ENCODE data around the gene SLC35F4. TPM values are rescaled to one million over a fixed set of nuclear protein-coding genes. Genes with fewer than 3 reads are reported as not detected.

The SLC35F4 gene
- not detected for total RNA-seq
- total RNA-seq: 0 reads per million in 2 donors

DNA sequence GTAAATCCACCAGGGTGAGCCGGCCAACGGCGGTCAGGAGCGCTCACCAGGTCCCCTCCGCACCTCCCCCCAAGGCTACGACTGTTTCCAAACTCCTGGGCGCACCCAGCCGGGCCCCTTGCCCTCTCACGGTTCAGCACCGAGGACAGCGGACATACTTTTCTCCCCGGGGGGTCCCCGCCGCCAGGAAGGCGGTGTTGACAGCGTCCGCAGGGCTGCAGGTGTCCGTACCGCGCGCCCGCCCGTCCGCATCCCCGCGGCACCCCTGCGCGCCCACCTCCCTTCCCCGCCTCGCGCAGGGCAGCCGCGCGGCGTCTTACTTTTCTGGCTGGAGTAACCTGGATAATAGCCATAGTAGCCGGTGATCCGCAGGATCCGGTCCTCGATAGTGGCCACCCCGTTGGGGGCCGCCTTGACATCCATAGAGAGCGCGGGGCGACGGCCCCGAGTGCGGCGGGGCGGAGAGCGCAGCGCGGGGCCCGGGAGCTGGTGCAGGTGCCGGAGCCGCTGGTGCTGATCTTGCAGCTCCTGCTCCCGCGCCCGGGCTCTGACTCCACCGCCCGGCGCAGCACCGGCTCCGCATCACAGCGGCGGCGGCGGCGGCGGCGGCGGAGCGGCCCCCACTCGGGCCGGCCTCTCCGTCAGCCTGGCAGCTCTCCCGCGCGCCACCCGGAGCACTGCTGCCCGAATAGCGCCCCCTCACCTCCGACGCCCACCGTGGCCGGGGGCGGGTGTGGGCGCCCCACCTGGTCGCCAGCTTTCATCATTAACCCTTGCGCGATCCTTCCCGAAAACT lies at the start of gene SLC35F4:
Gene SLC35F4 (minus strand): TSS at position 690 of the 796 bp plus-strand sequence.
- Mint-ChIP-seq H3K27ac (no peak within 1 kb of the TSS), H3K4me1 (no peaks in the 10 kb centered on the region), H3K36me3 (ENCODE audit: low read depth) (no peaks in the 10 kb centered on the region), H3K4me3 (no peak within 1 kb of the TSS), H3K27me3 (peaks cover 12% of the 10 kb centered on the region)
- no peak for ATAC-seq
- H3K9me3 ChIP-seq (ENCODE audit: control insufficient read depth, low read length, poor library complexity, severe bottlenecking): no peaks in the 10 kb centered on the region
- no peak for DNase-seq

DNA sequence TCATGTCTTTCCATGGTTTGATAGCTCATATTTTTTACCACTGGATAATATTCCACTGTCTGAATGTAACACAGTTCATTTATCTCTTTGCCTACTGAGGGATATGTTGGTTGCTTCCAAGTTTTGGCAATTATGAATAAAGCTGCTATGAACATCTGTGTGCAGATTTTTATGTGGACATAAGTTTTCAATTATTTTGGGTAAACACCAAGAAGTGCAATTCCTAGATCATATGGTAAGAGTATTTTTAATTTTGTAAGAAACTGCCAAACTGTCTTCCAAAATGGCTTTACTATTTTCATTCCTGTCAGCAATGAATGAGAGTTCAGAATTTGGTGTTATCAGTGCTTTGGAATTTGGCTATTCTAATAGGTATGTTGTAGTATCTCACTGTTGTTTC lies 43.7 kb upstream of the SLC35F4 start:
- Mint-ChIP-seq H3K4me3 (no peak overlapping the region), H3K36me3 (ENCODE audit: low read depth) (no peaks in the 10 kb centered on the region), H3K4me1 (no peaks in the 10 kb centered on the region), H3K27ac (no peak overlapping the region), H3K27me3 (no peaks in the 10 kb centered on the region)
- no peaks in the 10 kb centered on the region for H3K9me3 ChIP-seq (ENCODE audit: control insufficient read depth, low read length, poor library complexity, severe bottlenecking)
- ATAC-seq (no peak), DNase-seq (no peak)

DNA sequence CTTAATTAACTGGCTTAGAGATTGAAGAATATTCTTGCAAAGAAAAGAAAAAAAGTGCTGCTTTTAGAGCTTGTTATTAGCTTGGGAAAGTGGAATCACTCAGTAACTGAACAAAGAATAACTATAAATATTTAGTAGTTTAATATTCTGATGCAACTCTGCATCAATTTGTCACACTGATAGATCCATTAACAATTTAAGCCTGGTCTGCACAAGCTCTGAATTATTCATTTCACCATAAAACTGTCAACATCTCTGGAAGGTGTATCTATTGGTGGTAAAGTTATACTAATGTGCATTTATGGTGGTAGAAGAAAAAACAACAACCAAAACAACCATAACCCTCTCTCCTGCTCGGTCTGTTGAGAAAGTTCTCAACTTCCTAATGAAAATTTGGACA lies 38.1 kb upstream of the SLC35F4 start:
- no peak overlapping the region for H3K4me3 Mint-ChIP-seq
- ATAC-seq (no peak), DNase-seq (no peak)
- no peaks in the 10 kb centered on the region for H3K9me3 ChIP-seq (ENCODE audit: control insufficient read depth, low read length, poor library complexity, severe bottlenecking)
- H3K27me3 Mint-ChIP-seq: no peaks in the 10 kb centered on the region
- no peaks in the 10 kb centered on the region for H3K36me3 Mint-ChIP-seq (ENCODE audit: low read depth)
- no peak overlapping the region for H3K27ac Mint-ChIP-seq
- H3K4me1 Mint-ChIP-seq: no peaks in the 10 kb centered on the region

DNA sequence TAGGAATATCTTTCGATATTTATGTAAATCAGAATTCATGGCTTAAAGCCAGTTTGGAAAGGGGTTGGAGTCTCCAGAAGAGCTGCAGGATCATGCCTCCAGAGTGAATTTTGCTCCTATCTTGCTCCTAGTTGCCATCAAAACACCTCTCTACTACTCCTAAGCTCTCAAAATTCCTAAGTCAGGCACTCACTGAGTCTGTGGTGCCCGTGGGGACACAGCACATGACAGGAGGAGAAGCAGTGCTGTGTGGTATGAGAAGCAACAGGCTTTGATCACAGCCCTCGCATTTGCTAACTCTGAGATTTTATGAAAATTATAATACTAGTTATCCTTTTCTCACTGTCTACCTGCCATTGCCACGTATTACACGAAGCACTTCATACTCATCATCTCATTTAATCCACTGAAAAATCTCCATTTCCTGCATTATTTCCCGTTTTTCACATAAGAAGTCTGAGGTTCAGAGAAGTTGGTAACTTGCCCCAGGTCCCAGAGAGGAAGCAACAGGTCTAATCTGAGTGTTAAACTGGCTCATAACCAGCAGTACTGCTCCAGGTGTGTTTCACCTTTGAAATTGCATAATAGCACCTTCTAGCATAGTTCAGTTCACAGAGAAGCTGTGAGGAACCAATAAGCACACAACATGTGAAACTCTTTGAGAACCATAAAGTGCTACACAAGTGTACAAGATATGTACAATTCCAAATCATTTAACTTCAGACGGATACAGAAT lies 33.1 kb upstream of the SLC35F4 start:
- Mint-ChIP-seq H3K4me1 (no peaks in the 10 kb centered on the region), H3K4me3 (no peak overlapping the region), H3K27ac (no peak overlapping the region), H3K36me3 (ENCODE audit: low read depth) (no peaks in the 10 kb centered on the region), H3K27me3 (peaks cover 15% of the 10 kb centered on the region)
- ATAC-seq (no peak), DNase-seq (no peak)
- no peaks in the 10 kb centered on the region for H3K9me3 ChIP-seq (ENCODE audit: control insufficient read depth, low read length, poor library complexity, severe bottlenecking)

DNA sequence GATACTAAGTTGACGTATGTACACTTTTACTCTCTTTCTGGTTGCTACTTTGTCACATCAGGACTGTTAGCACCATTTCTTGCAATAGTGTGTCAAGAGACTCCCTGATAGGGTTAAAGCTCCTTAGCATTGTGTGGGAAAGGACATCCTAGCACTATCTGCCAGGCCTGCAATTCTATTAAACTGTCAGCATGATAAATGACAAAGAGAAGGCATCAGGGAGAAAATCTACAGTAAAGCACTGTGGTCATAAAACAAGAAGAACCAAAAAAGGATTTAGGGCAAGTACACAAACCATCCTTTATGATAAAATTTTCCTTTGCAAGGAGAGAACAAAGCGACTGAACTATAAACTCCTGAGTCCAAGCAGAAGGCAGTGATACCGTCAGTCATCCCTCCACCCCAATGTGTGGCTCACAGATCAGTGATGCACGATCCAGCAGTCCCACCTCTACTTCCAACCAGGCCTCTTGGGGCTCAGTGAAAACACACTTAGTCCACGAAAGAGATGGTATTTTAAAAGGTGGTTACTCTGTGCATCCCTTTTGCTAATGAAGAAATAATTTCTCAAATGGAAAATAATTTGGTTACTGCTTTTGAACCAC lies 31.4 kb upstream of the SLC35F4 start:
- no peaks in the 10 kb centered on the region for H3K4me1 Mint-ChIP-seq
- H3K4me3 Mint-ChIP-seq: no peak overlapping the region
- no peak overlapping the region for H3K27ac Mint-ChIP-seq
- peaks cover 15% of the 10 kb centered on the region for H3K27me3 Mint-ChIP-seq
- no peak for DNase-seq
- H3K9me3 ChIP-seq (ENCODE audit: control insufficient read depth, low read length, poor library complexity, severe bottlenecking): no peaks in the 10 kb centered on the region
- H3K36me3 Mint-ChIP-seq (ENCODE audit: low read depth): no peaks in the 10 kb centered on the region
- ATAC-seq: no peak

DNA sequence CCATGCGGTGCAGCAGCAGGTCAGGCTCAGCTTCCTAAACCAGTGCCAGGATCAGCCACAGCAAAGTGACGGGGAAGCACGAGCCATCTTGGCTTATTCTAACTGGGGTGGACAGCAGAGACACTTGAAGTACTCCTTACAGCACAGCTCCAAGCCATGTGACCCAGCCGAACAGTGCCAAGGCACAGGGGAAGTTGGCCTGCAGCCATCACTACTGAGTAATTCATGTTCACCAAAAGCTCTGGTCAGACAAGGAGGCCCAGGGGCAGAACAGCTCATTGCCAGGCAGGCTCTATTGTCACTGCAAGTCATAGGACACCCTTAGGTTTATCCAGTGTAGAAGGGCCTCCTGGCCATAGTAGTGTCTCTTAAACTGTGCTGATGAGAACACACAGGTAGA lies 23.4 kb upstream of the SLC35F4 start:
- H3K4me3 Mint-ChIP-seq: no peak overlapping the region
- H3K4me1 Mint-ChIP-seq: no peaks in the 10 kb centered on the region
- H3K27me3 Mint-ChIP-seq: peaks cover 5% of the 10 kb centered on the region
- no peaks in the 10 kb centered on the region for H3K9me3 ChIP-seq (ENCODE audit: control insufficient read depth, low read length, poor library complexity, severe bottlenecking)
- H3K27ac Mint-ChIP-seq: no peak overlapping the region
- ATAC-seq: no peak
- H3K36me3 Mint-ChIP-seq (ENCODE audit: low read depth): no peaks in the 10 kb centered on the region
- no peak for DNase-seq

DNA sequence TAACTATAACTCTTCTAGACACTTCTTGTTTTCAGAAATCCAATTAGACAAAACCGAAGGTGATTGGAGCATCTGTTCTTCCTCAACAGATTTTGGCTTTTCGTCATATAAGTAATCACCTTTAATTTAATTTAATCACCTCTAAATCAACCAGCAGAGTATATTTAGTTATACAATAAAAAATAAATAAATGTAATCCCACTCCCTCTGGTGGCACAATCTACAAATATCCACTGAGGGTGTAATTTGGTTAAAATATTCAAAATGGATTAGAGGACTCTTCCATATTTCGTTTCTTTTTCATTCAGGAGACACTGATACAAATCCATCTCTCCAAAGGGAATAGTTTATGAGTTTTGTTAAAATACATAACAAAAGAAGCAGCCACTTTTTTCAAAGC lies 18.3 kb upstream of the SLC35F4 start:
- H3K27ac Mint-ChIP-seq: no peak overlapping the region
- no peak for DNase-seq
- H3K4me1 Mint-ChIP-seq: no peaks in the 10 kb centered on the region
- peaks cover 5% of the 10 kb centered on the region for H3K27me3 Mint-ChIP-seq
- H3K9me3 ChIP-seq (ENCODE audit: control insufficient read depth, low read length, poor library complexity, severe bottlenecking): no peaks in the 10 kb centered on the region
- H3K36me3 Mint-ChIP-seq (ENCODE audit: low read depth): no peaks in the 10 kb centered on the region
- no peak for ATAC-seq
- H3K4me3 Mint-ChIP-seq: no peak overlapping the region

DNA sequence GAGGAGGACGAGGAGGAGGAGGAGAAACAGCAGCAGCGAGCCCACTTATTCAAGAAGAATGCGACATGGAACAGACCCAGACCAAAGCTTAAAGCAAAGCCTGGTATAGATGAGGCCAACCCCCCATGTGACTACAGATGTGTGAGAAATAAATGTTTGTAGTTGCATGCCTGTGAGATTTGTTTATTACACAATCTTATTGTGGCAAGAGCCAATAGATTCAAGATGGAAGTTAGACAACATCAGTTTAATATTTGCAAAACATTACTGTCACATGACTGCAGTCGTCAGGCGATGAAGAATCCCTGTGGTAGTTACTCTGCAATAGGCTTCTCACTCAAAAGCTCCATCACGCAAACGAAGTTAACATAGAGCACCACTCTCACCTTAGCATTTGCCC lies 17.2 kb upstream of the SLC35F4 start:
- DNase-seq (no peak), ATAC-seq (no peak)
- Mint-ChIP-seq H3K4me3 (no peak overlapping the region), H3K27ac (no peak overlapping the region), H3K36me3 (ENCODE audit: low read depth) (no peaks in the 10 kb centered on the region), H3K27me3 (peaks cover 5% of the 10 kb centered on the region), H3K4me1 (no peaks in the 10 kb centered on the region)
- no peaks in the 10 kb centered on the region for H3K9me3 ChIP-seq (ENCODE audit: control insufficient read depth, low read length, poor library complexity, severe bottlenecking)

DNA sequence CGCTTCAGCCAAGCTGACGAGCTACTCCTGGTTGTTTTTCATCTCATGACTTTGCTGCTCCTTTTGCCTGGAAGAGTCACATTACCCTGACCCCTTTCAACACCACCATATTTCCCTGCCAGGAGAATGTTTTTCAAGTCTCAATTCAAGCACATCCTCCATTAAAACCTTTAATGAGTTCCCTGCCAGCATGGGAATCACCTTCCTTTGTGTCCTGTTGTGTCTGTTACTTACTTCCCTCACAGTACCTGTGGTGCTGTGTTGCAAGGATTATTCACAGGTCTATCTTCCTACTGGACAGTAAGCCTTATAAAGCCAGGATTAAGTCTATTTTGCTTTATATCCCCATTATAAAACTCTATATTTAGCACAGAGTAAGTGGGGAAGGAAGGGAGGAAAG lies 13.6 kb upstream of the SLC35F4 start:
- DNase-seq (no peak), ATAC-seq (no peak)
- H3K9me3 ChIP-seq (ENCODE audit: control insufficient read depth, low read length, poor library complexity, severe bottlenecking): no peaks in the 10 kb centered on the region
- Mint-ChIP-seq H3K27me3 (no peaks in the 10 kb centered on the region), H3K4me1 (no peaks in the 10 kb centered on the region), H3K36me3 (ENCODE audit: low read depth) (no peaks in the 10 kb centered on the region), H3K4me3 (no peak overlapping the region), H3K27ac (no peak overlapping the region)

DNA sequence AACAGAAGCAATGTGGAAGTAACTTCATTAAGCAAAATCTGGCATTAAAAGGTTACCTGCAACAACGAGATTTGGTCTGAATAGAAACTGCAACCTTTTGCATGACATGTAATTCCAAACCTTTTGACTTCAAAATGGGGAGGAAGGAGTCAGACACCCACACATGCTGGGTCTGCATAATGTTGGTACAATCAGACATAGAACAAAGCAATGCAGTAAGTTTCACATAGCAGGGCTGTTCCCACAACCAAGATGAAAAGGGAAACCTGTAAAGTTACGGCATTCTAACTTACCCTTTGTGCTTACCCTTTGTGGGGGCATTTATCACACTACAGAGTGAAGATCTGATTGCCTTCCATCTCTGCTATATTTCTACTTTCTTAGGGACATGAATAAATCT lies 10.1 kb upstream of the SLC35F4 start:
- peaks cover 8% of the 10 kb centered on the region for H3K27me3 Mint-ChIP-seq
- DNase-seq (no peak), ATAC-seq (no peak)
- no peaks in the 10 kb centered on the region for H3K4me1 Mint-ChIP-seq
- no peak overlapping the region for H3K4me3 Mint-ChIP-seq
- no peaks in the 10 kb centered on the region for H3K9me3 ChIP-seq (ENCODE audit: control insufficient read depth, low read length, poor library complexity, severe bottlenecking)
- no peaks in the 10 kb centered on the region for H3K36me3 Mint-ChIP-seq (ENCODE audit: low read depth)
- no peak overlapping the region for H3K27ac Mint-ChIP-seq

DNA sequence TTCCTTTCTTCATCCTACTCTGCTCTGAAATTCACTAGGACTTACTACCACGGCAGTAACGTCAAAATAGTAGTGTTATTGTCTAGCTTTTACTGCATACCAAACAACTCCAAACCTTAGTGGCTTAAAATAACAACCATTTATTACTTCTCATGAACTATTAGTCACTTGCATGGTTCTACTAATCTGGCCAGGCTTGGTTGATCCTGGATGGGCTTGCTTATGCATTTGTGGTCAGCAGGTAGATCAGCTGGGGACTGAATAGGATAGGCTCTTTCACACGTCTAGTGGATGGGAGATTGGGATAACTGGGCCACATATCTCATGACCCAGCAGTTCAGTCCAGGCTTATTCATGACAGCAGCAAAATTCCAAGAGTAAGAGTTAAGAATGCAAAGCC lies 9.4 kb upstream of the SLC35F4 start:
- Mint-ChIP-seq H3K36me3 (ENCODE audit: low read depth) (no peaks in the 10 kb centered on the region), H3K4me1 (no peaks in the 10 kb centered on the region), H3K27me3 (peaks cover 8% of the 10 kb centered on the region), H3K4me3 (no peak overlapping the region), H3K27ac (no peak overlapping the region)
- ATAC-seq: no peak
- H3K9me3 ChIP-seq (ENCODE audit: control insufficient read depth, low read length, poor library complexity, severe bottlenecking): no peaks in the 10 kb centered on the region
- no peak for DNase-seq

DNA sequence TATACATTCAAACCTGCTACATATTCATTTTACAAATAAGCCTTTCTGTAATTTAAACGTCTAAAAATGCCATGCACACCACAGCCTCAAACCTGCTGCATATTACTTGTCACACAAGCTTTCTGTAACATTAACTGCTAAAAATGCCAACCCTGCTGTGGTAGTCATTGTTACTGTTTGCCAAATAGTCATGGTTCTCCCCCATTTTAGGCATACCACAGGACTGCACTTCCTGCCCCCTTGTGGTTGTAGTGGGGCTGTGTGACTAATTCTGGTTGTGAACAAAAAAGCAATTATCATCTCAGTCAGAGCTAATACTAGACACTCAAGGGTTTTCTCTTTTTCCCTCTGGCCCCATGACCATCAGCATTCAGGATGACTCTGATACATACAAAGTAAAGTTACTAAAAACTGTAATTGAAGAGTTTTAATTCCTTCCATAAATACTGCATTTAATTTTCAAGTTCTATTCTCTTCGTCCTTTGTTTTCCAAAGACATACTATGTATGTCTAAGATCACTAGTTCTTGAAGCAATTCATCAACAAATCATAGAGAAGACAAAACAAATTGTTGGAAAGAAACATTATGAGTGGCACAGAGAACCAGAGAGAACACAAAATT lies 5.7 kb upstream of the SLC35F4 start:
- no peaks in the 10 kb centered on the region for H3K9me3 ChIP-seq (ENCODE audit: control insufficient read depth, low read length, poor library complexity, severe bottlenecking)
- Mint-ChIP-seq H3K27ac (no peak overlapping the region), H3K27me3 (peaks cover 8% of the 10 kb centered on the region), H3K4me3 (no peak overlapping the region), H3K36me3 (ENCODE audit: low read depth) (no peaks in the 10 kb centered on the region), H3K4me1 (no peaks in the 10 kb centered on the region)
- no peak for DNase-seq
- no peak for ATAC-seq

DNA sequence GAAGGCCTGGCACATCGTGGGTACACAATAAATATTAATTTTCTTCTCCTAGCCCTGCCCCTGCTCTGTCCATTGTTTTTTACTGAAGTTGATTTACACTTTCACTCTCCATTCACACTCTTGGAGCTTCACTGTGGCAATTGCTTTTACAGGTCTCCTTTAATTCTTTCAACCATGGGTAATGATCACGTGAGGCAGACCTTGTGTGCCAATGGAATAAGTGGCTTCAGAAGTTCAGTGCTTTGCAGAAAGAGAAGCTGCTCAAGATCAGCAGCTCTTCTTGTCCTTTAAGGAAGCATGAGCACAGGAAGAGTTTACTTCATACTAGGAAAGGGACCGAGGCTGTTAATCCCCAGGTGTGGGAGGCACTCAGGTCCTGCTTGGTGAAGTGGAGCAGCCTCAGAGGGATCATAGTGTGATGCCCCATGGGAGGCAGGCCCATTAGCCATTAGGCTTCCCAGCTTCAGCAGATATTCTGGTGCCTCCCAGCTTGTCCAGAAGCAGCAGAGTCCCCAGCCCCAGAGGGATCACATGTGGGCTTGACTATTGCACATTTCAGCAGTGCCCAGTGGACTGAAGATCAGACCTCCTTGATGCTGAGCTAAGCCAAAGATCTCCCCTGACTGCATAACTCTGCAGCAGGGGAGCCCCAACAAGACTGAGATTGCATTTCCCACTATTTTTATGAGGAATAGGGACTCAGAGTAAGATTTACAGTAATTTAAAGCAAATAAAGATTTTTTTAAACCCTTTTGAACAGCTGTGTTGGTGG lies 5.0 kb upstream of the SLC35F4 start:
- peaks cover 12% of the 10 kb centered on the region for H3K27me3 Mint-ChIP-seq
- H3K9me3 ChIP-seq (ENCODE audit: control insufficient read depth, low read length, poor library complexity, severe bottlenecking): no peaks in the 10 kb centered on the region
- no peak overlapping the region for H3K4me3 Mint-ChIP-seq
- no peaks in the 10 kb centered on the region for H3K4me1 Mint-ChIP-seq
- DNase-seq (no peak), ATAC-seq (no peak)
- H3K27ac Mint-ChIP-seq: no peak overlapping the region
- no peaks in the 10 kb centered on the region for H3K36me3 Mint-ChIP-seq (ENCODE audit: low read depth)

All from T-helper 17 cell (primary cell).